Transverse colon (tissue), 3 donors: ENCODE data around the gene FAM169A.

Experiments used
- EP300 ChIP-seq: sonication (generic); formaldehyde crosslinking; IDR thresholded peaks from one replicate; pipeline ENCODE4 v1.6.1; 2017; ENCODE audit warnings: antibody characterized with exemption, low read depth
- POLR2A ChIP-seq: fragments of 450-650 bp; IDR thresholded peaks from one replicate; pipeline ENCODE4 v1.6.1; 2016; ENCODE audit warnings: antibody characterized with exemption, mild to moderate bottlenecking, moderate library complexity
- TF ChIP-seq, protein P1 (sequence below), 5 experiments: fragments of 200-600 bp in 3 of 5; fragments of 450-650 bp in 2 of 5; sonication (generic) in 3 of 5; IDR thresholded peaks; 1 replicate in 2 of 5; 2 replicates in 3 of 5; pipeline ENCODE4 v1.5.1; 2016 to 2017; ENCODE audit warnings: antibody characterized with exemption in 5 of 5, inconsistent platforms in 3 of 5, mild to moderate bottlenecking in 2 of 5, moderate library complexity in 1 of 5

DNA sequence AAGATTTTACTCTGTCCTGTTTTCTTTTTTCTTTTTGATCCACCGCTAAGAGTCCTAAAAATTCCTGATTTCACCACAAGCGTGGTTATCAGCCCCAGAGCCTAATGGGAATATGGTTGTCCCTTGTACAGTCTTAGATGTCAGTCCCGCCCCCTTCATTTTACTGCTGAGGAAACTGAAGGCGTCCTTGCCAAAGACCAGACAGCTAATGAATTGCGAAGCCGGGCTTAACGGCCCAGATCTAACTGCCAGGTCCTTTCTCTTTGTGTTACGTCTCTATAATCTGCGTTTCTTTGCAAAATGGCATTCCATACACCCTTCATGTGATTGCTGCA is 98.6 kb downstream of the FAM169A start:
- TF ChIP-seq, protein P1, sequence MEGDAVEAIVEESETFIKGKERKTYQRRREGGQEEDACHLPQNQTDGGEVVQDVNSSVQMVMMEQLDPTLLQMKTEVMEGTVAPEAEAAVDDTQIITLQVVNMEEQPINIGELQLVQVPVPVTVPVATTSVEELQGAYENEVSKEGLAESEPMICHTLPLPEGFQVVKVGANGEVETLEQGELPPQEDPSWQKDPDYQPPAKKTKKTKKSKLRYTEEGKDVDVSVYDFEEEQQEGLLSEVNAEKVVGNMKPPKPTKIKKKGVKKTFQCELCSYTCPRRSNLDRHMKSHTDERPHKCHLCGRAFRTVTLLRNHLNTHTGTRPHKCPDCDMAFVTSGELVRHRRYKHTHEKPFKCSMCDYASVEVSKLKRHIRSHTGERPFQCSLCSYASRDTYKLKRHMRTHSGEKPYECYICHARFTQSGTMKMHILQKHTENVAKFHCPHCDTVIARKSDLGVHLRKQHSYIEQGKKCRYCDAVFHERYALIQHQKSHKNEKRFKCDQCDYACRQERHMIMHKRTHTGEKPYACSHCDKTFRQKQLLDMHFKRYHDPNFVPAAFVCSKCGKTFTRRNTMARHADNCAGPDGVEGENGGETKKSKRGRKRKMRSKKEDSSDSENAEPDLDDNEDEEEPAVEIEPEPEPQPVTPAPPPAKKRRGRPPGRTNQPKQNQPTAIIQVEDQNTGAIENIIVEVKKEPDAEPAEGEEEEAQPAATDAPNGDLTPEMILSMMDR (IDR thresholded peaks at IDR 0.05) = no peak
- TF ChIP-seq EP300 (no peak), POLR2A (no peak)
